GM18861 (cell line): Measurements from ENCODE around the gene TMEM117.
A peak's percentile ranks its signal among the peaks of the same experiment; 100 is the strongest.
"Not testable (repeated sequence)": the region's sequence is repeated elsewhere in the genome, so short reads cannot be mapped to it uniquely, and the experiment has no call there.

Experiments
- ATAC-seq: cut with Tn5 transposase; IDR thresholded peaks from one replicate; pipeline ENCODE4 v1.9.1; 2021; ENCODE audit not compliant: unreplicated experiment

Gene TMEM117

GRCh38 chr12:44367136-44367535, 531.3 kb downstream of the TMEM117 start:
- ATAC-seq: no peak

GRCh38 chr12:44367916-44368315, 532.0 kb downstream of the TMEM117 start:
- ATAC-seq: no peak

- ATAC-seq: no peak
Observed at GRCh38 chr12:44369998-44370397, 534.1 kb downstream of the TMEM117 start.

- ATAC-seq: no peak
Observed at GRCh38 chr12:44370982-44371381, 535.1 kb downstream of the TMEM117 start.

DNA sequence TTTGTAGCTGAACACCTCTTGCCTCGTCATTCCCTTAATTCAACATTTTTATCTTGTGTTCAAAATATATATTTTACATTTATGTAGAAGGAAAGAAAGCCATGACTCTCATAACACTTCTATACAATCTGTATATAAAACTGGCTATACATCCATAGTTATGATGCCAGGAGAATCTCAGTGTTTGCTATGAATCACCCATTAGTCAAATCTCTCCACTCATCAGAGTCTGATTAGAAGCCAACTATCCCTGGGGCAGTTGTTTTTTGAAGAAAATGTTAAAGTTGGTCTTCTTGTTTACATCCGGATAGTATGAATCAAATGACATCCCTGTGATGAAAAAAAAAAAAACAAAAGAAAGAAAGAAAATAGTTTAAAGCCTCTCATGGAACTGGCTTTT, 536.4 kb downstream of the TMEM117 start:
- ATAC-seq: no peak

DNA sequence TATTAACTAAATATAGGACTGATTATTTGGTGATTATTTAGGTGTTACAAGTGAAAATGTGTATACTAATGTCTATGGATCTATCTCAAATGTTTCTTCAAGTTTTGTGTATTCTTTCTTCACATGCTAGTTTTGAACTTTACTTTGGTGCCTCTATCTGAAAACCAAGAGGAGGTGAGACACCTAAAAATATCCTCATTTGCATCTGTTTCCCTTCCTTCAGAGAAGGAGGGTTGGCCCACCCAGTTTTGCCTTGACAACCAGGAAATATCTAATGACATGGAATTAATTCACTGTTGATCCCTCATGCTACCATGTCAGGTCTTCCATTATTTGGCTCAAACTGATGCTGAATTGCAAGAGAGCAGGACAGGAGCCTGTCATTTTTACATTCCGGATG, 539.8 kb downstream of the TMEM117 start:
- ATAC-seq: peak; percentile 46

DNA sequence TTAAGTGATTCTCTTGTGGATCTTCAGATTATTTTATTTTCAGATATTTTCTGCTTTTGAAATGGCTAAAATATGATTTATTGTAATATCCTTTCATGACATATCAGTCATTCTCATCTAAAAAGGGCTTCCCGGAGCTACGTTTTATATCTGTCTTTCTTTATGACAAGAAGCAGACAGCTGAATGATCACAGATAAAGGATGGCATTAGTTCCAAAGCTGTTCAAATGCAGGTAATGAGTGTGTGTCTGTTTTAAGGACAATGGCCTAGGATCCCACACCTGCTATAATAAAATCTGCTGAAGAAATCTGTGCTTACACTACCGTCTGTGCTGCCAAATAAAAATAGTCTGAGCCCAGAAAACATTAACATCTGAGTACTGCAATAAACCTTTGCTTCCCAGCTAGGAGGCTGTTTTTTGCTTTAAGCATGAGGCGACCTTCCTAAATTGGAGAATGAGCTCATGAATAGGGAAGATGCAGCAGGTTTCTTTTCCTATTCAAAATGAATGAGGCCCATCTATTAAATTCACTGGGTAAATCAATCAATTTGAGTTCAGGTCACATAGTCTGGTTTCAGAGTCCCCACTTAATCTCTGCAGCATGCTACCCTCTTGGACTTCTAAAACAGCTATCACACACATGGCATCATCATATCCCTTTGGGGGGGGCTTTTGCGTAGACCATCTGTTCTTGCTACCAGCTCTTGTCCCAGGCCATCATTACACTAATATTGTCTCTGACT, 541.7 kb downstream of the TMEM117 start:
- ATAC-seq: no peak

- ATAC-seq: not testable (repeated sequence)
Observed at GRCh38 chr12:44379113-44379512, 543.2 kb downstream of the TMEM117 start.

- no peak for ATAC-seq
Observed at GRCh38 chr12:44379831-44380230, 544.0 kb downstream of the TMEM117 start.

- ATAC-seq: no peak
Observed at GRCh38 chr12:44380861-44381260, 545.0 kb downstream of the TMEM117 start.

DNA sequence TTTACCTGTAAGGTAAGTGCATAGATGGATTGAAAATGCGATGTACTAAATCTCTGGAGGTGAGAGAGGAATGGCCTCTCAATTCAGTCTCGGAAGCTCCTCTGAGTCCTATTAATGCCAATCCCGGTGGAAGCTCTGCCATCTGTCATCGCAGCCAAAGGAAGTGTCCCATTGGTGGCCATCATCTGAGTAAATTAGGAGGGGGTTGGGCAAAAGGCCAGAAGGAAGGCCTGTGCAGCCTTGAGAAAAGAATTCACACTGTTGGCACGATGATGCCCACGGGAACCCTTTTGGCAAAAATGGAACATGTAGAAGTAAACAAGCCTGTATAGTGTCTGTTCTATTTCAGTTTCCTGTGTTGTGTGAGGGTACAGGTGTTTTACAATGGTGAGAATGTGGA, 545.5 kb downstream of the TMEM117 start:
- no peak for ATAC-seq

GRCh38 chr12:44384136-44384535, 548.3 kb downstream of the TMEM117 start:
- ATAC-seq: no peak

- no peak for ATAC-seq
Observed at GRCh38 chr12:44385964-44386363, 550.1 kb downstream of the TMEM117 start.

- no peak for ATAC-seq
Observed at GRCh38 chr12:44387581-44387980, 551.7 kb downstream of the TMEM117 start.

GRCh38 chr12:44389038-44389437, 553.2 kb downstream of the TMEM117 start:
- no peak for ATAC-seq

- ATAC-seq: no peak
Observed at GRCh38 chr12:44389896-44390295, 554.0 kb downstream of the TMEM117 start.

- ATAC-seq: no peak
Observed at GRCh38 chr12:44397631-44398030, 561.8 kb downstream of the TMEM117 start.

DNA sequence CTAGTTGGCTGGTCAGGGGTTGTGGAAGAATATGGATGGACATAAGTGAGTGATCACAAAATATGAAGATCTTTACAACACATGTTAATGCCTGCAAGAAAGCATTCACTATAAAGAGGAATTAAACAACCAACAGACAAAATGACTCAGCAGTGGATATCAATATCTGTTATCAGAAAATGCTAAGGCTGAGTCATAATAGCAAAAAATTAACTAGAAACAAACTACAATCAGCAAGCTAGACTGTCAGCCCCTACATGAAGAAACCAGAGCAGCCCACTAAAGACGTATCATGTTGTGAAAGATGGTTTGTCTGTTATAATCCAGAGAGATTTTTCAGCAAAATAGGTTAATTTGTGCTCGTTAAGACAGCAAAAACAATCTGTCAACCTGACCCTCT, 567.3 kb downstream of the TMEM117 start:
- ATAC-seq: no peak

DNA sequence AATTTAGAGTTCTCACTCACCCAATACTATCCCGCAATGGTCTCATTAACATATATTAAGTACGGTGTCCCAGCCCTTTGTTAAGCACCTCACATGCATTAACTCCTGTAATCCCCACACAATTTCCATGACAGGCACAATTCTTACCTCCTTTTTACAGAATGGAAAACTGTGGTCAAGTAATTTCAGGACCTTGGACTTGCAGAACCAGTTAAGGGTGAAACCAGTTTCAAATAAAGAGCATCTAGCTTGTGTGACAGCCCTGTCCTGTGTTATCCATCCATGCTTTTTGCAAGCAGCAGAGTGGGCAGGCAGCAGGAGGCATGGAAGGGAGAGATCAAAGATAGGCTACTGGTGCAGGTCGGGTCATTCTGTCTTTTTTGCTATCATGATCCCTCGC, 569.4 kb downstream of the TMEM117 start:
- ATAC-seq: no peak

- no peak for ATAC-seq
Observed at GRCh38 chr12:44422559-44422958, 586.7 kb downstream of the TMEM117 start.

DNA sequence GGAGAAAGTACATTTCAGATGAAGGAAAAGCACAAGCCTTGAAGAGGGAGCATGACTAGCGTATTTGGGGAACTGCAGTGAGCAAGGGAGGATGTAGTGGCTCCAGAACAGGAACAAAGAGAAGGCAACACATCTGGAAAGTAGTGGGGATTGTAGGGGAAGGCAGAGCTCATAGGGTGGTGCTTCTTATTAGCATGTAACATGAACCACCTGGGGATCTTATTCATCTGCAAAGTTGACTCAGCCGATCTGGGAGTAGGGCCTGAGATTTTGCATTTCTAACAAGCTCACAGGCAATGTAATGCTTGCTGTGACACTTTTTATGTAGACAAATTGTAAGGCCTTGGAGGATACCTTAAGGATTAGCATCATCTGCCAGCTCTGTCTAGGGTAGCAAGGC, 592.9 kb downstream of the TMEM117 start:
- no peak for ATAC-seq

GRCh38 chr12:44431647-44432343, 595.9 kb downstream of the TMEM117 start:
- peak; percentile 92 for ATAC-seq

GRCh38 chr12:44433659-44434058, 597.8 kb downstream of the TMEM117 start:
- no peak for ATAC-seq
